ENCODE results near the gene MDGA2.

- TF ChIP-seq CTCF (IDR thresholded peaks at IDR 0.05) (no peak), POLR2A (IDR thresholded peaks at IDR 0.05) (no peak), POLR2AphosphoS5 (IDR thresholded peaks at IDR 0.05) (no peak)
Measured at GRCh38 chr14:47365233-47365632, 310.2 kb downstream of the MDGA2 start.

Data from stomach (tissue), 4 donors.